GM21576 (cell line): Measurements from ENCODE around the gene NOC2L.
"Not testable (repeated sequence)": the region's sequence is repeated elsewhere in the genome, so short reads cannot be mapped to it uniquely, and the experiment has no call there.

Experiments
- ATAC-seq: cut with Tn5 transposase; IDR thresholded peaks from one replicate; pipeline ENCODE4 v1.9.1; 2021; ENCODE audit warnings: mild to moderate bottlenecking, moderate library complexity; ENCODE audit not compliant: unreplicated experiment

NOC2L gene

DNA sequence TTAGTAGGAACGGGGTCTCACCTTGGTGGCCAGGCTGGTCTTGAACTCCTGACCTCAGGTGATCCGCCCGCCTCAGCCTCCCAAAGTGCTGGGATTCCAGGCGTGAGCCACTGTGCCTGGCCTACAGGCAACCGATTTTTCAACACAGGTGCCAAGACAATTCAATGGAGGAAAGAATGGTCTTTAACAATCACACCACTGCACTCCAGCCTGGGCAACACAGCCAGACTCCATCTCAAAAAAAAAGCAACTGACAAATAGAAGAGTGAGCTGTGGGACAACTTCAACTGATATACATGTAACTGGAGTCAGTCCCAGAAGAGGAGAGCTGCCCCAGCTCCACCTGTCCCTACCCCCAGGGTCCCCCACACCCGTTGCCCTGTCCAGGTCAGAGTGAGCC, 35.5 kb upstream of the NOC2L start:
- ATAC-seq: not testable (repeated sequence)

DNA sequence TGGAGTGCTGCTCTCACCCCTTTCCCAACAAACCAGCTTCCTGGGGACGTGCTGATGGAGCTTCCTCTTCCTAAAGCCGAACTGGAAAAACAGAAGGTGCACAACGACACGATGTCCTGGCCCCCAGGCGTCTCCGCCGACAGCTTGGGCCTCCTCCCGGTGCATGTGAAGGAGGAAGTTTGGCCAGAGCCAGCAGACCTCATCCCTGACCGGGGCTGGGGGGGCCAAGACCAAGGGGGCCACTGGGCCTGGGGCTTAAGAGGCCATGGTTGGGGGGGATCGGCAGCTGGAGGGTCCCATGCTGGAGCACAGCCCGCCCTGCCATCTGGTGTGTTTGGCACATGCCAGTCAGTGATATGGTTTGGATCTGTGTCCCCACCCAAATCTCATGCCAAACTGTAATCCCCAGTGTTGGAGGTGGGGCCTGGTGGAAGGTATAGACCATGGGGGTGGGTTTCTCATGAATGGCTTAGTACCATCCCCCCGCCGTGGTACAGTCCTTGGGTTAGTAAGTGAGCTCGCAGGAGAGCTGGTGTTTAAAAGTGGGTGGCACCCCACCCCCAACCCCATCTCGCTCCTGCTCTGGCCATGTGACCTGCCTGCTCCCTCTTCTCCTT, 34.4 kb upstream of the NOC2L start:
- ATAC-seq: no peak

DNA sequence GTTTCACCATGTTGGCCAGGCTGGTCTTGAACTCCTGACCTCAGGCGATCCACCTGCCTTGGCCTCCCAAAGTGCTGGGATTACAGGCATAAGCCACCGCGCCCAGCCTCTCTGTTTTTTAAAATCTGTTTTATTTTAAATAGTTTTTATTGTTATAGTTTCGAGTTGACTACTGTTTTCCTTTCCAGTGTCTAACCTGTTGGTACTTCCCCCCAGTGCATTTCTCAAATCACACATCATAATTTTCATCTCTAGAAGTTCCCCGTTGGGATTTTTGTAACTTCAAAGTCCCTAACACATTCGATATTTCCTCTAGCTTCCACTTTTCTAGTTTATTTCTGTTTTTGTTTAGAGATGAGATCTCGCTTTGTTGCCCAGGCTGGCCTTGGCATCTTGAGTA, 33.3 kb upstream of the NOC2L start:
- ATAC-seq: no peak

GRCh38 chr1:991895-992294, 32.8 kb upstream of the NOC2L start:
- no peak for ATAC-seq

DNA sequence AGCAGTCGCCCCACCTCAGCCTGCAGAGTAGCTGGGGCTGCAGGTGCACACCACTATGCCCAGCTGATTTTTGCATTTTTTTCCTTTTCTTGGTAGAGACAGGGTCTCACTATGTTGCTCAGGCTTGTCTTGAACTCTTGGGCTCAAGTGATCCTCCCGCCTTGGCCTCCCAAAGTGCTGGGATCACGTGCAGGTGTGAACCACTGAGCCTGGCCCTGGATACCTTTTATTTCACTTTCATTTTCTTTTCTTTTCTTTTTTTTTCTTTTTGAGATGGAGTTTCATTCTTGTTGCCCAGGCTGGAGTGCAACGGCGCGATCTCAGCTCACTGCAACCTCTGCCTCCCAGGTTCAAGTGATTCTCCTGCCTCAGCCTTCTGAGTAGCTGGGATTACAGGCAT, 32.2 kb upstream of the NOC2L start:
- ATAC-seq: not testable (repeated sequence)

GRCh38 chr1:988061-988460, 29.0 kb upstream of the NOC2L start:
- not testable (repeated sequence) for ATAC-seq

GRCh38 chr1:985126-985525, 26.1 kb upstream of the NOC2L start:
- ATAC-seq: no peak

DNA sequence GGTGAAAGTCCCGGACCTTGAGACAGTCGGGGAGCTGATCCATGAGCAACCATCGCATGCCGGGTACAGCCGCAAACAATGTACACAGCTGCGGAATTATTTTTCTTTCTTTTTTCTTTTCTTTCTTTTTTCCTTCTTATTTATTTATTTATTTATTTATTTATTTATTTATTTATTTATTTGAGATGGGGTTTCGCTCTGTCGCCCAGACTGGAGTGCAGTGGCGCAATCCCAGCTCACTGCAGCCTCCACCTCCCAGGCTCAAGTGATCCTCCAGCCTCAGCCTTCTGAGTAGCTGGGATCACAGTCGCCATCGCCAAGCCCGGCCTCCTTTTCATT, 25.4 kb upstream of the NOC2L start:
- ATAC-seq: no peak

DNA sequence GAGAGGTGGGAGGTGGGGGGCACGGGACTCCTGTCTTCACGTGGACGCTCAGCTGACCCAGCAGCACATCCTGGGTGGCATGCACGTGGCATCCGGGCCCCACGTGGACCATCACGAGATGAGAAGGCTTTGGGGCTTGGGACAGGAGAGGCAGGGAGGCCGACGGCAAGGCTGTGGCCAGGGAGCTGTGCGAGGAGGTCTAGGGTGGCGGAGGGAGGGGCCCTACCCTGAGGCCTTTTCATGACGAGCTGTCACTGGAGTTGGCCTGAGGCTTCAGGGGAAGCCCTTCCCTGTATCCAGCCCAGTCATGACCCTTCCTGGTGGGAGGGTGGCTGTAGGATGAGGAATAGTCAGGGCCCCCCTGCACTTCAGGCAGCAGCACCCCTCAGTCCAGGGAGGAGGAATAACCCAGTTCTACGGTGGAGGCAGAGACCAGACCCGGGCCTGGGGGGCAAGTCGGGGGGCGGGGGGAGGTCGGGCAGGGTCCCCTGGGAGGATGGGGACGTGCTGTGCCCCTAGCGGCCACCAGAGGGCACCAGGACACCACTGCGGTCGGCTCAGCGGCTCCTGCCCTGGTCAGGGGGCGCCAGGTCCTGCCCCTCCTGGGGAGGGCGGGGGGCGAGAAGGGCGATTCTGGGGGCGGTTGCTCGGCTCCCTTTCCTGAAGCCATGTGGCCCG, 24.9 kb upstream of the NOC2L start:
- ATAC-seq: no peak

- ATAC-seq: no peak
Observed at GRCh38 chr1:982765-983436, 23.8 kb upstream of the NOC2L start.

- no peak for ATAC-seq
Observed at GRCh38 chr1:981955-982558, 23.0 kb upstream of the NOC2L start, which contains the start of gene PERM1. Gene PERM1, minus strand, starts transcription at chr1:982093. Its CDS starts 1,064 bp downstream, at chr1:981029.

DNA sequence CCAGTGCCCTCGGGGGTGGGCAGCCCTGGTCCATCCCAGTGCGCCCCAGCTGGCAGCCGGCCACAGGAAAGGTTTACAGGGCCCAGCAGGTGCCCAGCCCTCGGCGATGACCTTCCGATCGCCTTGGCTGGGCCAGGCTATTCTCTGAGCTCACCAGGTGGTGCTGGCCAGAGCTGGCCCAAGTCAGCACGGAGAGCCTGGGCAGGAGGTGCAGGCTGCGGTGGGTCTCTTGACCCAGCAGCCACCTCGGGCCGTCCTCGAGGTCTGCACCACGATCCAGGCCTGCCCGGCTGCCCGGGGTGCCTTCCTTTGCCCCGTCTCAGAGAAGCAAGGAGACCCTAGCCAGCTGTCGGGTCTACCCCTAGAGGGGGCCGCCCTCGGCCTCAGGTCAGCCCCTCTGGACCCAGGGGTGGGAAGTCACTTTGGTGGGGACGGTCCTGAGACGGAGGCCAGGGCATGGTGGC, 22.5 kb upstream of the NOC2L start:
- no peak for ATAC-seq

- ATAC-seq: no peak
Observed at GRCh38 chr1:980602-981395, 21.7 kb upstream of the NOC2L start.

DNA sequence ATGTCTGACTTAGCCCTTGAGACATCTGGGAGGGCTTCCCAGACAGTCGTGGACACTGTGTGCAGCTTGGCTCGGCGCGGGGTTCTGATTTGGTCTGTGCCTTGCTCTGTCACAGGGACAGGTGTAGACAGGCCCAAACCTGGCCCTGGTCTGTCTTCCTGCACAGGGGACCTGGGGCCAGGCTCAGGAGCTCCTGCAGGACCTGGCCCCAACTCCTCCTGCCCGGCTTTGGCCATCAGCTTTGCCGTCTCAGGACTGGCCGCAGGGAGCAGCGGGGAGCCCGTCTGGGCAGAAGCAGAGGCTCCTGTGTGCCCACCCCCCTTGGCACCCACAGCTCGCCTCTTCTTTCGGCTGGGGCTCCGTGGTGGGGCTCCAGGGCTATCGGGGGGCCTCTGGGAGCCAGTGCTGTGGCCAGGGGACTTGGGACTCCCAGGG, 21.1 kb upstream of the NOC2L start:
- ATAC-seq: no peak

- ATAC-seq: no peak
Observed at GRCh38 chr1:979744-980072, 20.7 kb upstream of the NOC2L start.

DNA sequence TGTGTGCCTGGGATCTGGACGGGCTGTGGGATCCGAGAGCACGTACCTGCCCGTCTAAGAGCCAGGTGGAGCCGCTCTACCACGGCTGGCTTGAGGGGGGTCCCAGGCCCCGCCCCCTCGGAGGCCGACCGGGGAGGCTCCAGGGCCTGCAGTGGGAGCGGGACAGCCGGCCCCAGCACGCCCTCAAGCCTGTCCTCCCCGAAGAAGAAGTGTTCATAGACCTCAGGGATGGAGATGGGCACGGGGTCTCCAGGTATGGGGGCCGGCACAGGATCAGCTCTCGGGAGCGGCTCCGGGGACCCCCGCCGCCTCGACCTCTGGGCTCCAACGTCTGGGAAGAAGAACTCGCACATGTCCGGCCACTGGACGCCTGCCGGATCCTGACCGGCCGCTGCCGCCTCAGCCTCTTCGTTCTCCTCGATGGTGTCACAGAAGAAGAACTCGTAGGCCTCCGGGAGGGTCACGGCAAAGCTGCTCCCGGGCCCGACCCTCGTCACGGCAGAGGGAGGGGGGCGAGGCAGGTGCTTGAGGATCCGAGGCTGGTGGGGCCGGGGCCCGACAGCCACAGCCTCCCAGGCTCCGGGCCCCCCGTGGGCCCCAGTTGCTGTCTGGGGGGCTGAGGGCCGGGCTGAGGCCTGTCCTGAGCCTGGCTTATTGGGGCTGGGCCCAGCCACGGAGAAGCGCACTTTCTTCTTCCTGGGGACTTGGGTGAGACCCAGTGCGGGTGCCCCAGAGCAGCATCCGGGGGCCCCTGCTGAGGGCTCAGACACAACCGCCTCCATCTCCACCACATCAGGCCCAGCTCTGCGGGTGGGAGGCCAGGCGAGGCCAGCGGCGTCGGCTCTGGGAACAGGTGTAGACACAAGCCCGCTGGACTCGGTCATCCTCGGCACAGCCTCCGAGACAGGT, 20.0 kb upstream of the NOC2L start:
- ATAC-seq: no peak

DNA sequence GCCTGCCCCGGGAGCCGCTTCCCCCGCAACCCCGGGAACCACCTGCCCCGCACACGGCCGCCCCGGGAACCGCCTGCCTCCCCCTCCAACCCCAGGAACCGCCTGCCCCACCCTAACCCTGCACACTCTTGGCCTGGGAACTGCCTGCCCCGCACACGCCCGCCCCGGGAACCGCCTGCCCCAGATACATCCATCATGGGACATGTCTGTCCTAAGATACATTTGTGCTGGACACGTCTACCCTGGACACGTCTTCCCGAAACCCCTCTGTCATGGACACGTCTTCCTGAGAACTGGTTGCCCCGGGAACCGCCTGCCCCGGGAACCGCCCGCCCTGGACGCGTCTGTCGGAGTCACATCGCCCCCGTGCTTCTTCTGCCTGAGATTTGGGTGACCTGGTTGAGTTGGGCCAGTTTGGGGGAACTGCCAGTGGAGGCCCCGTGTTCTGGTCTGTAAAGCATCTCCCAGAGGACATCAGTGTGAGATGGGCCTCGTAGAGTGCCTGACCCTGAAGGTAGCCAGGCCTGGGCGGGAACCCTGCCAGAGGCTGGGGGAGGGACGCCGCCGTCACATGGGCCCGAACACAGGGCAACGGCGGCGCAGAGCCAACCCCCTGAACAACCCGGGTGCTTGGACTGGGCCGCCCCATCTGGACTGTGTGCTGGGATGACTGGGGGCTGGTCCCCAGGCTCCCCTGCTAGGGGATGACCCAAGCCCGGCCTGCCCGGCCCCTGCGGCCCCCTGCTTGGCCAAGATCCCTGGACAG, 19.2 kb upstream of the NOC2L start:
- ATAC-seq: no peak

DNA sequence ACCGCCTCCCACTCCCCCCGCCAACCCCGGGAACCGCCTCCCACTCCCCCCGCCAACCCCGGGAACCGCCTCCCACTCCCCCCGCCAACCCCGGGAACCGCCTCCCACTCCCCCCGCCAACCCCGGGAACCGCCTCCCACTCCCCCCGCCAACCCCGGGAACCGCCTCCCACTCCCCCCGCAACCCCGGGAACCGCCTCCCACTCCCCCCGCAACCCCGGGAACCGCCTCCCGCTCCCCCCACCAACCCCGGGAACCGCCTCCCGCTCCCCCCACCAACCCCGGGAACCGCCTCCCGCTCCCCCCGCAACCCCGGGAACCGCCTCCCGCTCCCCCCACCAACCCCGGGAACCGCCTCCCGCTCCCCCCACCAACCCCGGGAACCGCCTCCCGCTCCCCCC, 17.7 kb upstream of the NOC2L start:
- ATAC-seq: not testable (repeated sequence)
